Small intestine (tissue), 7 donors: ENCODE measurements around the gene PRR14L. TPM values are rescaled to one million over a fixed set of nuclear protein-coding genes. Genes with fewer than 3 reads are reported as not detected.

Experiments
- DNase-seq, 2 donors: peaks; one replicate each; pipeline versions ENCODE4 v3.0.0 to v3.0.0-alpha.2; 2013
- FAIRE-seq: peaks from 2 replicates; lab custom pipeline; 2012; peaks lifted over from hg19 to GRCh38; lab: Jason Lieb, UNC
- H3K27ac ChIP-seq, 3 donors: one replicate each; pipeline ENCODE4 v1.5.1; 2013; ENCODE audit warnings: low read length in 2 of 3, mild to moderate bottlenecking in 2 of 3, control low read depth in 1 of 3, inconsistent platforms in 1 of 3, low read depth in 1 of 3, moderate library complexity in 1 of 3
- H3K27me3 ChIP-seq, 3 donors: one replicate each; pipeline ENCODE4 v1.6.1; 2013; ENCODE audit warnings: low read length in 3 of 3, inconsistent platforms in 1 of 3; ENCODE audit not compliant: control insufficient read depth in 3 of 3, insufficient read depth in 3 of 3
- H3K36me3 ChIP-seq, 3 donors: one replicate each; pipeline ENCODE4 v1.6.1; 2013; ENCODE audit warnings: low read length in 3 of 3, inconsistent platforms in 1 of 3, low read depth in 1 of 3, mild to moderate bottlenecking in 1 of 3, moderate library complexity in 1 of 3; ENCODE audit not compliant: control insufficient read depth in 3 of 3, insufficient read depth in 2 of 3
- H3K4me1 ChIP-seq, 3 donors: one replicate each; pipeline ENCODE4 v1.6.1; 2013; ENCODE audit warnings: low read length in 2 of 3, inconsistent platforms in 1 of 3, low read depth in 1 of 3, mild to moderate bottlenecking in 1 of 3, moderate library complexity in 1 of 3; ENCODE audit not compliant: control insufficient read depth in 3 of 3, insufficient read depth in 2 of 3
- H3K4me3 ChIP-seq, 3 donors: one replicate each; pipeline ENCODE4 v1.5.1; 2013; ENCODE audit warnings: low read length in 3 of 3, control low read depth in 1 of 3, inconsistent platforms in 1 of 3, low read depth in 1 of 3, mild to moderate bottlenecking in 1 of 3, moderate library complexity in 1 of 3
- H3K9me3 ChIP-seq, 2 donors: one replicate each; pipeline ENCODE4 v1.6.1; 2013; ENCODE audit warnings: low read depth in 1 of 2, low read length in 1 of 2; ENCODE audit not compliant: control insufficient read depth in 2 of 2, insufficient read depth in 1 of 2
- WGBS, 3 donors: extraction: QIAGEN DNeasy Blood & Tissue Kit; methylation state at CpG; one replicate each; pipeline ENCODE4 v1.1.7; 2013; 5-methylcytosine and 5-hydroxymethylcytosine counted together
- polyA plus RNA-seq, 4 donors: library from polyadenylated mRNA; stranded (reverse) in 3 of 4; unstranded in 1 of 4; fragments of 200-250 nt in 3 of 4; fragments of 120-200 nt in 1 of 4; gene quantifications; one replicate each; pipeline versions ENCODE4 v1.2.1 to v1.2.3, GENCODE V29; 2013
- donor health status: healthy with polysubstance abuse.
- donor health status: control.
- donor health status: control.
- donor health status: Bipolar disorder and iron deficiency.
- donor health status: healthy.

PRR14L gene
- polyA plus RNA-seq, 4 donors = 6.2 to 25.5 (median 9.3) TPM

GRCh38 chr22:31651664-31652063 lies 98.3 kb downstream of the PRR14L start:
- H3K27ac ChIP-seq = no peak overlapping the region
- WGBS, 3 donors = 76 to 81% (median 76%) methylated on average over 4 of the region's 4 CpGs
- H3K4me3 ChIP-seq = no peak overlapping the region
- no peaks in the 10 kb centered on the region for H3K27me3 ChIP-seq
- H3K9me3 ChIP-seq = no peaks in the 10 kb centered on the region
- no peak for FAIRE-seq
- H3K36me3 ChIP-seq = peaks cover 0 to 28% (median 2%) of the 10 kb centered on the region in 3 donors
- H3K4me1 ChIP-seq = peaks cover 0 to 12% (median 2%) of the 10 kb centered on the region in 3 donors
- no peak for DNase-seq

GRCh38 chr22:31650391-31650790 lies 99.5 kb downstream of the PRR14L start:
- H3K4me1 ChIP-seq = peaks cover 0 to 12% (median 2%) of the 10 kb centered on the region in 3 donors
- DNase-seq = no peak
- H3K36me3 ChIP-seq = peaks cover 0 to 32% (median 2%) of the 10 kb centered on the region in 3 donors
- WGBS, 3 donors = 86 to 94% (median 89%) methylated on average over 6 of the region's 6 CpGs
- H3K27me3 ChIP-seq = no peaks in the 10 kb centered on the region
- no peak overlapping the region for H3K4me3 ChIP-seq
- no peaks in the 10 kb centered on the region for H3K9me3 ChIP-seq
- no peak overlapping the region for H3K27ac ChIP-seq
- no peak for FAIRE-seq

- DNase-seq (no peak), FAIRE-seq (no peak)
- Histone ChIP-seq H3K4me3 (no peak overlapping the region), H3K27me3 (no peaks in the 10 kb centered on the region), H3K36me3 (peaks cover 0 to 44% (median 4%) of the 10 kb centered on the region in 3 donors), H3K4me1 (peaks cover 0 to 12% (median 2%) of the 10 kb centered on the region in 3 donors), H3K9me3 (no peaks in the 10 kb centered on the region), H3K27ac (no peak overlapping the region)
- WGBS, 3 donors = 86 to 89% (median 88%) methylated on average over 11 of the region's 11 CpGs
Measured at GRCh38 chr22:31647523-31648320, 102.2 kb downstream of the PRR14L start.

GRCh38 chr22:31647066-31647465 lies 102.9 kb downstream of the PRR14L start:
- DNase-seq (no peak), FAIRE-seq (no peak)
- H3K4me3 ChIP-seq = no peak overlapping the region
- no peaks in the 10 kb centered on the region for H3K9me3 ChIP-seq
- H3K4me1 ChIP-seq = peaks cover 0 to 12% (median 2%) of the 10 kb centered on the region in 3 donors
- no peaks in the 10 kb centered on the region for H3K27me3 ChIP-seq
- peaks cover 0 to 50% (median 6%) of the 10 kb centered on the region in 3 donors for H3K36me3 ChIP-seq
- 96 to 97% (median 97%) methylated on average over 3 of the region's 3 CpGs for WGBS, 3 donors
- H3K27ac ChIP-seq = peak overlapping the region in 1 of 3 donors; percentile 76

- Histone ChIP-seq H3K27me3 (no peaks in the 10 kb centered on the region), H3K27ac (peak overlapping the region; percentile 11 to 76 (median 39)), H3K4me3 (no peak overlapping the region), H3K36me3 (peaks cover 0 to 55% (median 6%) of the 10 kb centered on the region in 3 donors), H3K9me3 (no peaks in the 10 kb centered on the region), H3K4me1 (peaks cover 0 to 12% (median 2%) of the 10 kb centered on the region in 3 donors)
- 19 to 47% (median 25%) methylated on average over 6 of the region's 6 CpGs for WGBS, 3 donors
- DNase-seq (peak; percentile 50 to 80), FAIRE-seq (no peak)
Measured at GRCh38 chr22:31646186-31647019, 103.5 kb downstream of the PRR14L start.

GRCh38 chr22:31639436-31640039 lies 110.4 kb downstream of the PRR14L start:
- 67 to 76% (median 74%) methylated on average over 4 of the region's 4 CpGs for WGBS, 3 donors
- DNase-seq (no peak), FAIRE-seq (no peak)
- H3K4me3 ChIP-seq = no peak overlapping the region
- H3K27me3 ChIP-seq = no peaks in the 10 kb centered on the region
- peaks cover 0 to 46% (median 3%) of the 10 kb centered on the region in 3 donors for H3K36me3 ChIP-seq
- peak overlapping the region in 1 of 3 donors; percentile 17 for H3K27ac ChIP-seq
- no peaks in the 10 kb centered on the region for H3K4me1 ChIP-seq
- H3K9me3 ChIP-seq = no peaks in the 10 kb centered on the region

GRCh38 chr22:31637891-31638618 lies 111.9 kb downstream of the PRR14L start:
- FAIRE-seq = no peak
- Histone ChIP-seq H3K9me3 (no peaks in the 10 kb centered on the region), H3K27me3 (no peaks in the 10 kb centered on the region), H3K4me1 (peaks cover 0 to 3% (median 0%) of the 10 kb centered on the region in 3 donors), H3K36me3 (peaks cover 0 to 47% (median 3%) of the 10 kb centered on the region in 3 donors), H3K4me3 (no peak overlapping the region), H3K27ac (peak overlapping the region in 2 of 3 donors; percentile 39 to 81)
- peak in 1 of 2 donors; percentile 30 for DNase-seq
- 60 to 75% (median 64%) methylated on average over 15 of the region's 15 CpGs for WGBS, 3 donors
